Measurements from ENCODE around the gene GAK.

DNA sequence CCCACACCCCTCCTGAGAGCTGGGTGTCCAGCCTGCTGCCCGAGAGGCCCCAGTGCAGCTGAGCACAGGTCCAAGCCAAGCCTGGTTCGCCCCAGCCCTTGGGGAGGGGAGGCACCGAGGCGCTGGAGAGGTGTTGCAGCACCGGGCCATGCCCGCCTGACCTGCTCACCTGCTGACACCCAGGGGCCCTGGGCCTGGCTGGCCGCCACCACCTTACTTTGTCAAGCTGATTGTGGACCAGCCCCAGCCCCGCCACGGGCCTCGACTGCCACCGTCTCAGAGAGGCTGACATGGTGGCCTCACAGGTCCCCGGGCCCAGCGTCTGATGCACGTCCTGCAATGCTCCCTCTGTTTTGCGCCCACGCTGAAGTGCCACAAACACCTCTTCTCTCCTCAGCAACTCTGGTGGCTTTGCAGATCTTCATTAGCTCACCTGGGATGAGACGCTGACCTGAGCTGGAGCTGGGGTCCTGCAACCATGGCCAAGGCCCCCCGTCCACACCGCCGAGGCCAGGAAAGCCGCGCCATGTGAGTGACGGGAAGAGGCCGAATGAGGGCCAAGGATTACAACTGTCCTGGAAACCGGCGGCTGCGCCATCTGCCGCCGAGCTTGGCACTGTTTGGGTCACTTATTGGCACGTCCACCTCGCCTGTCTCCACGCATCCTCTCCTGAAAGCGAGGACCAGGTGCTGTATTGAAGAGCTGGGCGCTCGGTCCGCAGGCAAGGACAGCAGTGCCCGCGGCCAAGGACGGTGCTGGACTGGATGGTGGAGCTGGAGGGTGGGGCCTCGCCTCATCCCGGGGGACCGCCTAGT, 113.8 kb downstream of the GAK start:
- no peak for TF ChIP-seq TAF1 (IDR thresholded peaks at IDR 0.05; ENCODE audit: borderline replicate concordance, insufficient read depth, low read length)
- TF ChIP-seq, protein P1, sequence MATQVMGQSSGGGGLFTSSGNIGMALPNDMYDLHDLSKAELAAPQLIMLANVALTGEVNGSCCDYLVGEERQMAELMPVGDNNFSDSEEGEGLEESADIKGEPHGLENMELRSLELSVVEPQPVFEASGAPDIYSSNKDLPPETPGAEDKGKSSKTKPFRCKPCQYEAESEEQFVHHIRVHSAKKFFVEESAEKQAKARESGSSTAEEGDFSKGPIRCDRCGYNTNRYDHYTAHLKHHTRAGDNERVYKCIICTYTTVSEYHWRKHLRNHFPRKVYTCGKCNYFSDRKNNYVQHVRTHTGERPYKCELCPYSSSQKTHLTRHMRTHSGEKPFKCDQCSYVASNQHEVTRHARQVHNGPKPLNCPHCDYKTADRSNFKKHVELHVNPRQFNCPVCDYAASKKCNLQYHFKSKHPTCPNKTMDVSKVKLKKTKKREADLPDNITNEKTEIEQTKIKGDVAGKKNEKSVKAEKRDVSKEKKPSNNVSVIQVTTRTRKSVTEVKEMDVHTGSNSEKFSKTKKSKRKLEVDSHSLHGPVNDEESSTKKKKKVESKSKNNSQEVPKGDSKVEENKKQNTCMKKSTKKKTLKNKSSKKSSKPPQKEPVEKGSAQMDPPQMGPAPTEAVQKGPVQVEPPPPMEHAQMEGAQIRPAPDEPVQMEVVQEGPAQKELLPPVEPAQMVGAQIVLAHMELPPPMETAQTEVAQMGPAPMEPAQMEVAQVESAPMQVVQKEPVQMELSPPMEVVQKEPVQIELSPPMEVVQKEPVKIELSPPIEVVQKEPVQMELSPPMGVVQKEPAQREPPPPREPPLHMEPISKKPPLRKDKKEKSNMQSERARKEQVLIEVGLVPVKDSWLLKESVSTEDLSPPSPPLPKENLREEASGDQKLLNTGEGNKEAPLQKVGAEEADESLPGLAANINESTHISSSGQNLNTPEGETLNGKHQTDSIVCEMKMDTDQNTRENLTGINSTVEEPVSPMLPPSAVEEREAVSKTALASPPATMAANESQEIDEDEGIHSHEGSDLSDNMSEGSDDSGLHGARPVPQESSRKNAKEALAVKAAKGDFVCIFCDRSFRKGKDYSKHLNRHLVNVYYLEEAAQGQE (IDR thresholded peaks at IDR 0.05; ENCODE audit: insufficient read depth in 1 of 2, low read depth in 2 of 2, low read length in 2 of 2) = no peak
- no peak for TF ChIP-seq POLR2AphosphoS5 (IDR thresholded peaks at IDR 0.05; ENCODE audit: low read depth, low read length)
- no peak for TF ChIP-seq SIN3A (IDR thresholded peaks at IDR 0.05; ENCODE audit: borderline replicate concordance, insufficient read depth, low read length)
- no peak for TF ChIP-seq FOXP2 (optimal IDR thresholded peaks at IDR 0.05; ENCODE audit: borderline replicate concordance, extremely low read depth, extremely low read length, insufficient read depth)
